Cortex of kidney (tissue), 1 donor: Measurements from ENCODE around the gene CCDC88C.

Experiments
- DNase-seq: peaks from one replicate; lab custom pipeline; 2025; lab: John Stamatoyannopoulos, UW

The CCDC88C gene

DNA sequence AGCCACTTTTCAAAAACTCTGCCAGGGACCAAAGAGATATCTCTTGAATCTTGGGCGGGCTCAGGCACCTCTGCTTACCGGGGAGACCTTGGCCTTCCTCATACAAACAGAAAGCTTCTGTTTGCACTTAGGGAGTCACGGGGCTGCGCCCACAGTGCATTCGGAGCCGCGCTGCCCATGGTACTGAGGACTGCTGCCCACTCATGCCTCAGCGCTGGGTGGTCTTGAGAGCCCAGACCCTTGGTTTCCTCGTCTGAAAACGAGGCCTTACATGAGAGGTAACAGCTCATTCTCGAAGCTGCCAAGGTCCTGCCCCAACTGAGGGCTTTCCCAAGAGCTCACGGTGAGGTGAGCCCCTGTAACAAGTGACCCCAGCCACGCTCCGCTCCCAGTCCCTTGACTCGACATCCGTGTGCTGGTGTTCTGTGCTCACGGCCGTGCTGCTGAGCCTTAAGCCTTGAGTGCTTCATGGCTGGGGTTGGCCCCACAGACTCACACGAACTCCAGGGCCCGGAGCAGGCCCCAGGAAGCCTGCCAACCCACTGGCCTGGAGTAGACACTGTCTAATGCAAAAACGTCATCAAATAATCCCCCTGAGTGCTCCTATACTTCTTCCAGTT is 125.7 kb downstream of the CCDC88C start:
- no peak for DNase-seq

DNA sequence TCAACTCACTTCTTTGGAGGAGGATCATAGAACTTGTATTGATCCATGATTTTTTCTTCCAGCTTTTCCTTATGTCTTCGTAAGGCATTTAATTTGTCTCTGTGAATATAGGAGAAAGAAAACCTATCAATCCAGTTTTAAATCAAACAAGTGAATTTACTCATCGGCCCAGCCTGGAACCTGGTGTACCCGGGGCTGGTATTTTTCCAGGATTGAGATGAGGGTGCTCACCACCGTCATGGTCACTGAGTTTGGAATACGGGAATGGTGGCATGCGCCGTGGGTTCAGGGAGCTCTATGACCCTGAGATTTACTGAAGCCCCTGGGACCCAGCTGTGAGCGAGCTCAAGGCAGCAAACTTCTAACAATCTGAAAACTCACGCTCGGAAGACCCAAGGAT is 126.6 kb downstream of the CCDC88C start:
- no peak for DNase-seq

DNA sequence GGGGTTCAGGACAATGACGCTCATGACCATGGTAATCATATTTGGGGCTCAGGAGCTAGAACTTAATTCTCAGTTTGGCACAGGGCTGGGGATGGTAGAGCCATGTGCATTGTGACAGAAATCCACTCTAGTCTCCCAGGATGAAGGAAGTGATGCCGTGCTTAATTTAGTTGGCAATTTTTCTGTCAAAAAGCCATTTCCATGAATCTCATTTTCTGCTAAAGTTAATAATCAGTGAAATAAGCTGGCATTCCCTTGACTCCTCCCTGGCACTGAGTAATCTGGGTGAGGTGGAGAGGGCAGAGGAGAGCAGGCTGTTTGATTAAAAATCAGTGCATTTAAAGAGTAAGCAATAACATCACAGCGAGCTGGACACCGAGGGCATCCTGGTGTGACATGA is 128.2 kb downstream of the CCDC88C start:
- no peak for DNase-seq

DNA sequence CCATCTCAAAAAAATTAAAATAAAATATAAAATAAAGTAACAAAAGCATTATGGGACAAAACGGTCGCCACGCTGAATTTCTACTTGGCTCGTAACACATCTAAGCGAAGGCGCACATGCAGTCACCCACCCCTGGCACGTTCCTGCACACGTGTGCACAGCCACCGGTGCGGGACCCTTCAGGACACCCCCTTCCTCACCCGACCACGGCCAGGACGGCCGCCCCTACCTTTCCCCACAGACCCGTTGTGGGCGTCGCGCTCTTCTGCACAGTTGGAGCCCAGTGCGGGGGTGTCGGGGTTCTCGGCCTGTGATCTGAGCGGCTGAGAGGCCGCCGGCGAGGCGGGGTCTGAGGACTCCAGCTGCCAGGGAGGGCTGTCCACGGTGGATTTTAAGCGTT is 128.7 kb downstream of the CCDC88C start:
- no peak for DNase-seq

DNA sequence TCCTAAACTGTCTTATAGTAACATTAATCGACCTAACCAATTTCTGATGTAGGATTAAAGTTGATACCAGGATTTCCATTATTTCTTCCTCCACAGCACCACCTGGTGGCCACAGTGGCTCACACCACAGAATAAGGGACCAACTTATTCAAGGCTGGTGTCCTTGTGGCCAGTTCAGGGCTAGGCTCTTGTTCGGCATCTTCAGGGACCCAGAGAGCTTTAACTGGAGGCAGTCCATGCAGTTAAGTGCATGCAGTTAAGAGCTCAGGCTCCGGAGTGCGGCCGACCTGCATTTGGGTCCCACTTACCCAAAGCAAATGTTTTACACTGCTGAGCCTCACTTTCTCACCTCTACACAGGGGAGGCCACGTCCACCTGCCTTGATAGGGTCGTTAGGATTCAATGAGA is 131.1 kb downstream of the CCDC88C start:
- no peak for DNase-seq

DNA sequence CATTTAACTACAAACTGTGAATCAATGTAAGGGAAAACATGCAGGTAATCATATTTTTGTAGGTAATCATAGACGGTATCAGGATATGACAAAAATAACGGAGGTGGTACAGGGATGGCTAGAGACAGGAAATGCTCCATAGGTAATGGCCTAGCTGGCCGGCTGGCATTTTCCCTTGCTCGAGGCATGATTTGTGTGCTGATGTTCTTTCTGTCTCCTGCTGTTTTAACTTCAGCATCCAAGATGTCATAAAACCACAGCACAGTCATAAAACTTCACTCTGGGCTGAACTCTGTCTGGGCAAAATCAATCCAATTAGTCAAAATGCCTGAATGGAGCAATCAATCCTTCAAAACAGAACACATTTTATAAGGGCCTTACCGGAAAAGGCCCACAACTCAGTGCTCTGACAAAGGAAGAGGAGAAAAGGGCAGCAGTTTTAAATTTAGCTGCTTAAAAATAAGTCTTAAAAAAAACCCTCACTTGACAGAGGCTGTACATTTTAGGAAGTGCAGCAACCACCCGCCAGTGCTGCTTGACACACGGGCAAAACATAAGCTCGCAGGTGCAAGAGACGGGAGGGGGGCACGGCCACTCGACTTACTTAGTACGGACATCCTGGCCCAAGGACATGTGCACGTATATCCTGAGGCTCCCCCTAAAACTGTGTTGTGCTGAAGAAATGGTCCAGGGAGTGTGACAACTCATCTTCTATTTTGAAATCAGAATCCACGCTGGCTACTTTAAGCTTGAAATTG is 132.7 kb downstream of the CCDC88C start:
- no peak for DNase-seq

DNA sequence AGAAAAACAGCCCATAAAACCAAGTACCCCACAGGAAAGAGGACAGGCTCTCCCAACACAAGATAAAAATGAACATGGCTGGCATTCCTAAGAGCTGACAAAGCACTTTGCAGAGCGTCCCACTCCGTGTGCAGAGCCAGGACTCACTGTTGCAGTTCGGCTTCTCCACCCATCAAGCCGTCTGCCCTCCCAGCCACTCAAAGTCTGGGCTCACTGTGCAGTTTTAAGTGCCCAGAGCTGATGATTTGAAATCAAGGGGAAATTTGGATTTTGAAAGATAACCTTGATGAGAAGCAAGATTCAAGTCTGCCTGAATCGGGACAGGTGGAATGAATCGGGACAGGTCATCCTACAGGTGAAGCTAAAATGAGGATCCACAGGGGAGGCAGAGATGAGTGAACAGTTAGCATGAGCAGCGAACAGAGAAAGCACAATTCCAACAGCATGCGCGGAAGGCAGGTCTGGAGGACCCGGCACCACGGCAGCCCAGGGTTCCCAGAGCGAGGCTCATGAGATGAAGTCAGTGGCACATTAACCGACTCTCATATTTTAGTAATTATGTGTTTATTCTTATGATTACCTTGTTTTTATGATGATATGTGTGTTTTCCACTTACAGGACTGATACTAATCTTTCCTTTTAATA is 133.4 kb downstream of the CCDC88C start:
- no peak for DNase-seq

DNA sequence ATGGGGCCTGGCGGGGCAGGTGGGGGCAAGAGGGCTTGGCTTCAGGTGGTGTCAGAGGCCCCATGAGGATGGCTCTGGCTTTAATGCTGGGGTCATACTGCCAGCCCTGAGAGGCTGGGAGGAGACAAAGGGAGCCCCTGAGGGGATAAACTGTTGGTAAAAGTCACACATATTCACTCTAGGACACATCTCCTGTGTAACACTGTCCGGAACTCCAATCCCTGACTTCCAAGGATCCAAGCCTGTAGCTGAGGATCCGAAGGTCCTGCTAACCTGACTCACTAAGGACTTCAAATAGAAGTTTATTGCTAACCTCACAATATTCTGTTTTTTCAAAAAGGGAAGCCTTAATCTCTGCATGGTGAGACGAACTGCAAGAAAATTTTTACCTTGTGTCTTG is 134.0 kb downstream of the CCDC88C start:
- DNase-seq = no peak

DNA sequence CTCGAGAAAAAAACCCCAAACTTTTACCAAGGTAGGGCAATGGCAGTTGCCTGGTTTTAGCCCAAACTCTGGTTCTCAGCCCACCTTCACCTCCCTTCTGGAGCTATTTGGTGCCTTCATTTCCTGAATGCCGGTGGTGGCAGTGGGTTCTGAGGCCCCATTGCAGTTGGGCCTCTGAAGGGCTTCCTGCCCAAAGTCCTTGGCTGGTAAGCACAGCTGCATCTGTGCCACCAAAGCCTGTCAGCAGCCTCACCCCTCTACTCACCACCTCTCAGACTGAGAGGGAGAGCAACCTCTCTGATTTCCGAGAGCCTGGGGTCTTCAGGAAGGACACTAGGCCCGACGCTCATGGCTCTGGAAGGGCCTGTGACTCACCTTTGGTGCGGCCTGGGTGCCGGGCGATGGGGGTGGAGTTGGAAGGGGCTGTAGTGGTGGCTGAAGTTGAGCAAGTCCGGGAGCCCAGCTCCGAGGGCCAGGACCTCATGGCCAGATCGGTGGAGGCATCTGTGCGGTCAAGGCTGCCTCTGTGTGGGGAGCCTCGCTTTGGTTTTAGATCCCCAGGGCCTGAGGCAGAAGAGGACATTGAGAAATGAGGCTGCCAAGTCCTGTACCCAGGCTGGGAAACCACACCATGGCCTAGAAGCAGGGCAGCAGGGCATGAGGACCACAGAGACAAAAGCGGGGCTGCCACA is 134.5 kb downstream of the CCDC88C start:
- no peak for DNase-seq

DNA sequence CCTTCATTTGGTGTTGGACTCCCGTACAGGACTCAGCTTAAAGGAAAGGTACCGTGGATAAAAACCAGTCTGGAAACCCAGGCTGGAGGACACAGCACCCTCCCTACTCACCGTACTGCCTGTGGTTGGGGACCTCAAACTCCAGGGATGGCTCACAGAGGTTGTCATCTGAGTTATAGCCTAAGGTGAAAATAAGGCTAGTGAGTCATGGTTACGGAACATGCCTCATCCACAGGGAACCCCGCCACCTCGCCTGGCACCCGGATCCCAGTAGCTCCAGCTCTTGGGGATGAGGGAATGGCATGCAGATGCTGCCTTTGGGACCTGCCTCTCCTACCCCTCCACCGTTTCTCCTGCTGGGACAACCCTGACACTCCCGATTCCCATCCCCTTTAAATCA is 136.3 kb downstream of the CCDC88C start:
- DNase-seq = no peak

DNA sequence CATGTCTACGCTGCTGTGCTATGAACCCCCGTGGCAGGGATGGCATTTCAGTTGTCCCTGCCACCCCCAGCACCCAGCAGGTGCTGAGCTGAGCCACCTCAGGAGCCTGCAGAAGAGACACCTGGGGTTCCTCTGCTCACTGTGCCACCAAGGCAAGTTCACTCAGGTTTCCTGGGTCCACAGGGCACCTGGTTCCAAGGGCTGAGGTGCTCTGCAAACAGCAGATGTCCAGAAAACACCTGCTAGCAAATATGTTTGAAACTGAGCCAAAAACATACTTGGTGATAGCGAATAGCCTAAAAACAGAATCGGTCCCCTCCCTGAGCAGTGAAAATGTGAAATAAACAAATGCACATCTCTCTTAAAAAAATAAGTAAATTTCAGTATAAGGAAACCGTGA is 137.5 kb downstream of the CCDC88C start:
- no peak for DNase-seq

DNA sequence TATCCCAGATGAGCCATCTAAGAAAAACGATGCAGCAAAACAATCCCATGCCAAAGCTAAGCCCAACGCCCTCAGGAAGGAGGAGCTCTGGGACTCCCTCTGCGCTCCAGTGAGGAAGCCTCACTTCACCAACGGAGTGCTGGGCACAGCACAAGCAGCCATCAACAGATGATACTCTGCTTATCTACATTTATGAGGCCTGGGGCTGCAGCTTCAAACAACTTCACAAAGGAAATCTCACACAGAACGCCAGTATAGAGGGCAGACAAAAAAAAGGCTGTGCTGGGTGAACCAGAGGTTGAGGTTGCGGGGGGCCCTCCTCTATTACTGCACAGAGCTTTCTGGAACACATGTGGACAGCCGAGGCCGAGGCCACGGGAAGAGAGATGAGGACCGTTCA is 138.3 kb downstream of the CCDC88C start:
- no peak for DNase-seq

DNA sequence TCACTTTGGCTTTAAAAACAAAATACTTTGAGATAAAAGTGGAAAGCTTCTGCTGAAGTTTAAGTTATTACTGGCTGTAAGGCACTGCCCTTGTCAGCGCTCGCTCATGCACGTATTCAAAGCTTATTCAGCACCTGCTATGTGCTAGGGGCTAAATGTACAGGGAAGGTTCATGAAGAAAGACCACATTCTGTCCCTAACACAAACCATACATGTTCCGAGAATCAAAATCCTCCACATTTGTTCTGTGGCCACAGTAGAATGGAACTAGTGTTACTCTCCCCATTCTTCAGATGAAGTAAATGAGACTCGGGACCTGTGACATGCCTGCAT is 139.3 kb downstream of the CCDC88C start:
- DNase-seq = no peak

DNA sequence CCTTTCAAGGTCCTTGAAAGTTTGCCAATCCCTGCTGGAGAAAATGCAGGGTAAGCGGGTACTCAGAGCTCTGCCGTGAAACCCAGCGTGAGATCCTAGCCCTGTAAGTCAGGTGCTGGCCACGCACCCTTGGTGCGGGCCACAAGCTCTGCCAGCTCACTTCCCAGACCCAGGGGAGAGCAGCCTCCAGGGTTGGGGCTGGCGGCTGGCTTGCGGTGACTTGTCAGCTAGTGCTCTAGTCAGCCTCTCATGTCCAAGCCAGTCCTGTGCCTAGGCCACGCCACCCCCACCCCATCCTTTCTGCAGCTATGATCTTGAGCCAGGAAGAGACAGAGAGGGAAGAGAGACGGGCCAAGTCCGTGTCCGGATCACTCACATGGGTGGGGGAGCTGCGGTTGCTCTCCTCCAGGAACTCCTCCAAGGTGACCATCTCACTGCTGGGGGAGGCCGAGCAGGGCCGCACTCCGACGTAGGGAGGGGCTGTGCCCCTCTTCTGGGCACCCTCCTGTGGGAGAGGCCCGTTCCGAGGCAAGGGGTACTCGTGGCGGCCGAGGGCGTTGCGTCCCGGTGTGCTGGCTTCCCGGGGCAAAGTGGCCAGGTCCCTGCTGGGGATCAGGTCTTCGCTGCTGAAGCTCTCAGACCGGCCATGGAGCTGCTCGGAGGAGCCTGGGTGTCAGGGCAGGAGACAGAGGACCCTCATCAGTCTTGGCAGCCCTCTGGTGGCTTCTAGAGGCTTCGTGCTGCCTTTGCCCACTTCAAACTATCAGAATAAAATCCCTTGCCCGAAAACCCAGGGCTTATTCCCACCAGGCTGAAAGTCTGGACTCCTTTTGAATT is 139.9 kb downstream of the CCDC88C start:
- DNase-seq = no peak

DNA sequence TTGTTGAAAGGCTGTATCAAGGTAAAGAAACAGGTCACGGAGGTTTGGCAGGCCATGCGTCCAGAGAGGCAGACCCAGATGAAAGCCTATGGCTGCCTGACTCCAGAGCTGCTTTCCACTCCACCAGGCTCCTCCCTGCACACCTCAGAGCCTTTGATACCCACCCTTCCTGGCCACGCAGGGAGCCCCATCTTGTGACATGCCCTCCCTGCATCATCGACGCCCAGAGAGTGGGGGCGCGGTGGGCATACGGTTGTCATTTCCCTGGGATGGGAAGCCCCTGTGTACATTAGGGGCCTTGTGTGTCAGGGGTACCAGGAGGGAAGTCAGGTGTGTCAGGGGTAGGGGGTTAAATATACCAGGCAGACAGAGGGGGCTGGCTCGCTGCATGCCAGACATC is 142.8 kb downstream of the CCDC88C start:
- no peak for DNase-seq

DNA sequence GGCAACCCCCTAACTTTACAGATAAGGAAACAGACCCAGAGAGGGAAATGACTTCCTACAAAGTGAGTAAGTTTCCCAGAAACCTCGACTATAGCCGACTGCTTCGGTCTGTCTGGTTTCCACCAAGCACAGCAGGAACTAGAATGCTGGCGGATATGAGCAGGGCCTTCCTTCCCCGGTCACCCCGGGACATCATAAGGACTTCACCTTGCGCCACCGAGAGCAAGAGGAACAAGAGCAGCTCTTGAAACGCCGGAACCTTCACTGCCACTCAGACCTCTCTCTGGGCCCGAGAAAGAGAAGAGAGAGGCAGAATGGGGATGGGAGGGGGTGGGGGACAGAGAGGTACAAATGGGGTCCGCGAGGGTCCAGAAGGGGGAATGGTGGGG is 143.7 kb downstream of the CCDC88C start:
- no peak for DNase-seq

DNA sequence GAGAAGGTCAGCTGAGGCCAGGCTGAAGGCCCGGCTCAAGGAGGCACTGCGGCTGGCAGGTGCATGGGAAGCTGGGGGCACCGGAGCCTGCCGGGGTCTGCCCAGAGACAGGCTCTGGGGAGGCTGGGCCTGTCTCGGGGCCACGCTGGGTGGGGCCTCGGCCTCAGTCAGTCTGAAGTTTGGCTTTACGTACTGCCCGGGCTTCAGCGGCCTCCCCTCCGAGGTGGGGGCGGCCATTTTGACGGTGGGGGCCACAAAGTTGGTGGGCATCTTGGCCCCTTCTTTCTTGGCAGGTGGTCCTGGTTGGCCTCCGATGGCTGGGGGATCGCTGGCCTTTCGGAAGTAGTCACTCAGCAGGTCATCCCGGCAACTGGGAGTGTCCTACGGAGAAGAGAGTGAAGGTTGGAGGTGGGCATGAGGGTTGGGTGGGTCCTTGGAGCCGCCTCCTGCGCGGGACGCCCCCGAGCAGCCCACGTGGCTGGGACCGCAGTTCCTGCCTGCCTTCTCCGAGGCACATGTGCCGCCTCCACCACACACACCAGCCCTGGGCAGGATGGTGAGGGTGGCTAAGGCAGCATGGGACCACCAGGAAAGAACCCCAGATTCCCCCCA is 144.2 kb downstream of the CCDC88C start:
- DNase-seq = no peak

DNA sequence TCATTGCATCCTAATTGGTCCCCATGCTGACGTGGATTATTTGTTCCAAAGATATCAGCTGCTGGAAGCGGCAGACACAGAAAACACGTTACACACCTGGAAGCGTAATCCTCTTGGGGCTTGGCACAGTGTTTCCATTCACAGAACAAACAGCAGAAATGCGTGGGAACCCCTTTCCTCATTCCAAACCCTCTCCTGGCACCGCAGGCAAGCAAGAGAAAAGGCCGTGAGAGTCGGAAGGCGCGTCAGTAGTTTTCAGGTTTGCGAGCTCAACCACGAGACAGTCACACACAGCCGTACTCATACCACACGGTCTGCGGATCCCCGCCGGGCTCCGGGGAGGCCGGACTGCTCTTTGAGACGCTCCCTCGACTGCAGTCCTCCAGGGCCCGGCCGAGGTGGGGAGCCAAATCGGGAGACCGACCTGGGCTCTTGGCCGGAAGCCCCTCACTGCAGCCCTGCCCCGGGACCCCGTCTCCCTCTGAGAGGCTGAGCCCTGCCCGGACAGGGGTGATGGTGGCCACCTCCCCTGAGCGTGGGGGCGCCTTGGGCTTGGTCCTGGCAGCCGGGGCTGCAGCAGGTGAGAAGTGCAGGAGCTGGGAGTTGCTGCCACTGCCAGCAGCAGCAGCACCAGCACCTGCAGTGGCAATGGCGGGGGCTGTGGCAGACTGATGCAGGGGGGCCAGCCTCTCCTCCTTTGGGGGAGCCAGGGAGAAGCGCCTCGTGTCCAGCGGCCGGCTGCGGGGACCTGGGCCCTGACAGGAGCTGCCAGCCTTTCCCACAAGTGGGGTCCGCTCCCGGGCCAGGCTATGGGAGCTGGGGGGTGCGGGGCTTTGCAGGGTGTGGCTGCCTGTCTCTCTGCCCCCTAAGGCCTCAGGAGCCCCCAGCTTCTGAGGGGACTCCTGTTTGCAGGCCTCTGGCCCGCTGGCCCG is 145.0 kb downstream of the CCDC88C start:
- DNase-seq = no peak

DNA sequence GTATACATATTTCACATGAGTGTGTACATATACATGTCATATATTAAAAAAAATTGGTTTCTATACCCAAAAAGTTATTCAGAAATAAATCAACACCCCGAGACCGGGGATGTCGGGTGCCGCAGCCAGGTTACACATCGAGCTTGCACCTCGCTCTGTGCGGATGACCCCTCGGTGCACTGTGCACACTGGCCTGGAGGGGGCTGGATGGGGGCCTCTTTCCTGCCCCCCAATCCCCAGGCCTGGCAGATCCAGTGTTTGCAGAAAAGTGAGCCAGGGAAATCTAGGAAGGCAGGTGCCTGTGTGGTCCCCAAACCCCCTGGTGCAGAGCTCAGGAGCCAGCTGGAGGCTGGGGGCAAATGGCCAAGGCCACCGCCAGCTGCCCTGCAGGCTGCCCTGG is 146.0 kb downstream of the CCDC88C start:
- no peak for DNase-seq

DNA sequence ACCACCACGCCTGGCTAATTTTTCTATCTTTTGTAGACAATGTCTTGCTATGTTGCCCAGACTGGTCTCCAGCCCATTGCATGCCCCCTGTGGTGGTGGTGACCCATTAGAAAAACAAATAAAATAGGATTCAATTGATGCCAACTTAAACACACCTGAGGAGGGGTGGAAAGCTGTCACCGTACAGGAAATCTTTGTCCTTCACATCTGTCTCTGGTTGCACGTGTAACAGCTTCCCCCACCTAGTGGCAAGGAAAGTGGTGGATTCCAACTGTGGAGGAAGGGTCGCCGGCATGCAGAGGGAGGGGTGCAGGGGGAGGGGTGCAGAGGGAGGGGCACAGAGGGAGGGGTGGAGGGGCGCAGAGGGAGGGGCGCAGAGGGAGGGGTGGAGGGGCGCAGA is 147.0 kb downstream of the CCDC88C start:
- DNase-seq = no peak

DNA sequence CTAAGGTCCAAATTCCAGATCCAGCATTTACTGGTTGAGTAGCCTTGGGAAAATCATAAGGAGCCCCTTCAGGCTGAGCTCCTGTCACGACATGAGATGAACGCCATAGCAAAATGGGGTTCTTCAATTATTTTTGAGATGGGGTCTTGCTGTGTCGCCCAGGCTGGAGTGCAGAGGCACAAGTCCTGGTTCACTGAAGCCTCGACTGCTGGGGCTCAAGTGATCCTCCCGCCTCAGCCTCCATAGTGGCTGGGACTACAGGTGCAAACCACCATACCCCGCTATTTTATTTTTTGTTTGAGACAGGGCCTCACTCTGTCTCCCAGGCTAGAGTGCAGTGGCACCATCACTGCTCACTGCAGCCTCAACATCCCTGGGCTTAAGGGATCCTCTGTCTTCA is 147.4 kb downstream of the CCDC88C start:
- no peak for DNase-seq
